ELR (cell line): ENCODE measurements around the gene DPYSL5.
A peak's percentile ranks its signal among the peaks of the same experiment; 100 is the strongest.

Source experiments
- DNase-seq: peaks from one replicate; pipeline ENCODE4 v3.0.0-alpha.2; 2015; ENCODE audit warnings: low read depth

DPYSL5 gene

GRCh38 chr2:26845021-26845420 is 2.9 kb upstream of the DPYSL5 start:
- no peak for DNase-seq

GRCh38 chr2:26846334-26847306 is 1.3 kb upstream of the DPYSL5 start:
- peak; percentile 83 for DNase-seq

GRCh38 chr2:26847307-26847654 is 651 bp upstream of the DPYSL5 start:
- DNase-seq: no peak

- peak; percentile 21 for DNase-seq
Measured at GRCh38 chr2:26848336-26849055, 564 bp downstream of the DPYSL5 start.

GRCh38 chr2:26849056-26849999 is 1.4 kb downstream of the DPYSL5 start:
- no peak for DNase-seq

GRCh38 chr2:26850000-26850431 is 2.1 kb downstream of the DPYSL5 start:
- no peak for DNase-seq

- no peak for DNase-seq
Measured at GRCh38 chr2:26850505-26850904, 2.6 kb downstream of the DPYSL5 start.

GRCh38 chr2:26852405-26853306 is 4.7 kb downstream of the DPYSL5 start:
- DNase-seq: no peak

GRCh38 chr2:26853751-26854150 is 5.8 kb downstream of the DPYSL5 start:
- DNase-seq: no peak

GRCh38 chr2:26854283-26854827 is 6.4 kb downstream of the DPYSL5 start:
- no peak for DNase-seq

GRCh38 chr2:26855466-26855865 is 7.5 kb downstream of the DPYSL5 start:
- no peak for DNase-seq

GRCh38 chr2:26859622-26860021 is 11.7 kb downstream of the DPYSL5 start:
- no peak for DNase-seq

- DNase-seq: peak; percentile 15
Measured at GRCh38 chr2:26860211-26860850, 12.4 kb downstream of the DPYSL5 start.

- DNase-seq: no peak
Measured at GRCh38 chr2:26861610-26862224, 13.8 kb downstream of the DPYSL5 start.

GRCh38 chr2:26864226-26864625 is 16.3 kb downstream of the DPYSL5 start:
- DNase-seq: no peak

- no peak for DNase-seq
Measured at GRCh38 chr2:26864646-26865045, 16.7 kb downstream of the DPYSL5 start.

- no peak for DNase-seq
Measured at GRCh38 chr2:26870585-26871095, 22.7 kb downstream of the DPYSL5 start.

GRCh38 chr2:26873286-26873983 is 25.5 kb downstream of the DPYSL5 start:
- DNase-seq: no peak

GRCh38 chr2:26874514-26874913 is 26.6 kb downstream of the DPYSL5 start:
- DNase-seq: no peak
